Cerebellar cortex (tissue), 1 donor: Measurements from ENCODE around the gene ALLC.
A peak's percentile ranks its signal among the peaks of the same experiment; 100 is the strongest.

Experiments
- DNase-seq: peaks from one replicate; pipeline ENCODE4 v3.0.0-alpha.2; 2015; ENCODE audit warnings: low spot score

ALLC gene

GRCh38 chr2:3725458-3726250 lies 67.7 kb downstream of the ALLC start:
- DNase-seq, result no peak

GRCh38 chr2:3726511-3726910 lies 68.5 kb downstream of the ALLC start:
- no peak for DNase-seq

- DNase-seq, result no peak
Observed at GRCh38 chr2:3727397-3728045, 69.5 kb downstream of the ALLC start.

GRCh38 chr2:3728104-3729054 lies 70.4 kb downstream of the ALLC start:
- peak; percentile 39 for DNase-seq

GRCh38 chr2:3729055-3729448 lies 71.1 kb downstream of the ALLC start:
- DNase-seq, result no peak

- DNase-seq, result no peak
Observed at GRCh38 chr2:3729786-3730185, 71.8 kb downstream of the ALLC start.

- no peak for DNase-seq
Observed at GRCh38 chr2:3730646-3731045, 72.6 kb downstream of the ALLC start.

- DNase-seq, result no peak
Observed at GRCh38 chr2:3731829-3732228, 73.8 kb downstream of the ALLC start.

- DNase-seq, result no peak
Observed at GRCh38 chr2:3736112-3736511, 78.1 kb downstream of the ALLC start.

- no peak for DNase-seq
Observed at GRCh38 chr2:3737128-3737527, 79.1 kb downstream of the ALLC start.

GRCh38 chr2:3738454-3738853 lies 80.5 kb downstream of the ALLC start:
- peak; percentile 33 for DNase-seq

GRCh38 chr2:3739313-3739712 lies 81.3 kb downstream of the ALLC start:
- no peak for DNase-seq

GRCh38 chr2:3741396-3741795 lies 83.4 kb downstream of the ALLC start:
- DNase-seq, result no peak

- DNase-seq, result no peak
Observed at GRCh38 chr2:3741867-3742602, 84.0 kb downstream of the ALLC start.

GRCh38 chr2:3742743-3743508 lies 84.9 kb downstream of the ALLC start:
- no peak for DNase-seq

GRCh38 chr2:3743951-3744555 lies 86.1 kb downstream of the ALLC start:
- DNase-seq, result no peak

- no peak for DNase-seq
Observed at GRCh38 chr2:3745920-3746319, 87.9 kb downstream of the ALLC start.

GRCh38 chr2:3747032-3747654 lies 89.1 kb downstream of the ALLC start:
- DNase-seq, result no peak

- DNase-seq, result no peak
Observed at GRCh38 chr2:3747826-3748225, 89.8 kb downstream of the ALLC start.

GRCh38 chr2:3749201-3749600 lies 91.2 kb downstream of the ALLC start:
- no peak for DNase-seq
